HL-60 (cell line): ENCODE results near the gene RBM45.

Experiments used
- DNase-seq, 2 experiments: peaks; one replicate each; pipeline ENCODE4 v3.0.0-alpha.2; 2010 to 2020; ENCODE audit warnings: low read depth in 1 of 2, low spot score in 1 of 2
- H3K27ac ChIP-seq: fragments of 250-450 bp; sonication (Bioruptor Pico); replicated peaks from 2 replicates; pipeline ENCODE4 v1.5.1; 2020; ENCODE audit warnings: mild to moderate bottlenecking, moderate library complexity
- H3K27me3 ChIP-seq: fragments of 250-450 bp; sonication (Bioruptor Pico); 2 replicates; pipeline ENCODE4 v1.5.1; 2021; ENCODE audit warnings: mild to moderate bottlenecking, moderate library complexity; ENCODE audit not compliant: insufficient read depth, poor library complexity, severe bottlenecking
- H3K4me3 ChIP-seq: replicated peaks from 2 replicates; pipeline ENCODE4 v1.5.1; 2011; ENCODE audit warnings: mild to moderate bottlenecking, control low read depth, low read length; ENCODE audit not compliant: insufficient read depth
- GABPA ChIP-seq: IDR thresholded peaks from 2 replicates; pipeline ENCODE4 v1.6.1; 2012; ENCODE audit warnings: low read depth
- POLR2AphosphoS5 ChIP-seq: IDR thresholded peaks from 2 replicates; pipeline ENCODE4 v1.6.1; 2012; ENCODE audit warnings: low read depth
- REST ChIP-seq: IDR thresholded peaks from 2 replicates; pipeline ENCODE4 v1.6.1; 2012; ENCODE audit warnings: low read depth; ENCODE audit not compliant: insufficient replicate concordance
- SPI1 ChIP-seq: IDR thresholded peaks from 2 replicates; pipeline ENCODE4 v1.6.1; 2012; ENCODE audit warnings: low read depth, mild to moderate bottlenecking, borderline replicate concordance
- TF ChIP-seq, protein P1 (sequence below): IDR thresholded peaks from one replicate; pipeline ENCODE4 v1.5.1; 2011; ENCODE audit warnings: low read length, control low read depth, inconsistent platforms; ENCODE audit not compliant: insufficient read depth

Gene RBM45

DNA sequence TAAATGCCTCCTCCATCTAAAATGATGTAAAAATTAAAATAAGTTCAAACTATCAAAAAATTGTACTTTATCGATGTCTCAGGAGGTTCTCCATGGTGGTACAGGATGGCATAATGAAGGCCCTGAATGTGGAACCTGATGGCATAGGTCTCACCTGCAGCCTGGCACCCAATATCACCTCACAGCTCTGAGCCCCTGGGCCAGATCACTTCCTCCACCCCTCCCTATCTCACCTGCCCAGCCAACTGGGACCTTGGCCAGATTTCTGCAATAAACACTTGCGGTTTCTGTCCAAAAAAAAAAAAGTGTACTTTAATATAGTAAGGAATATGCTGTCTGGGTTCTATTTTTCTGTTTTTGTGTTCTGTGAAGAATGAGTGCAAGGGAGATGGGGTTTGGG is 6.7 kb upstream of the RBM45 start:
- Histone ChIP-seq H3K27me3 (no peaks in the 10 kb centered on the region), H3K4me3 (no peak overlapping the region), H3K27ac (no peak overlapping the region)
- no peak for TF ChIP-seq POLR2AphosphoS5
- no peak for TF ChIP-seq GABPA
- TF ChIP-seq REST, result no peak
- TF ChIP-seq SPI1, result no peak
- TF ChIP-seq, protein P1, sequence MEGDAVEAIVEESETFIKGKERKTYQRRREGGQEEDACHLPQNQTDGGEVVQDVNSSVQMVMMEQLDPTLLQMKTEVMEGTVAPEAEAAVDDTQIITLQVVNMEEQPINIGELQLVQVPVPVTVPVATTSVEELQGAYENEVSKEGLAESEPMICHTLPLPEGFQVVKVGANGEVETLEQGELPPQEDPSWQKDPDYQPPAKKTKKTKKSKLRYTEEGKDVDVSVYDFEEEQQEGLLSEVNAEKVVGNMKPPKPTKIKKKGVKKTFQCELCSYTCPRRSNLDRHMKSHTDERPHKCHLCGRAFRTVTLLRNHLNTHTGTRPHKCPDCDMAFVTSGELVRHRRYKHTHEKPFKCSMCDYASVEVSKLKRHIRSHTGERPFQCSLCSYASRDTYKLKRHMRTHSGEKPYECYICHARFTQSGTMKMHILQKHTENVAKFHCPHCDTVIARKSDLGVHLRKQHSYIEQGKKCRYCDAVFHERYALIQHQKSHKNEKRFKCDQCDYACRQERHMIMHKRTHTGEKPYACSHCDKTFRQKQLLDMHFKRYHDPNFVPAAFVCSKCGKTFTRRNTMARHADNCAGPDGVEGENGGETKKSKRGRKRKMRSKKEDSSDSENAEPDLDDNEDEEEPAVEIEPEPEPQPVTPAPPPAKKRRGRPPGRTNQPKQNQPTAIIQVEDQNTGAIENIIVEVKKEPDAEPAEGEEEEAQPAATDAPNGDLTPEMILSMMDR, result no peak
- no peak for DNase-seq

GRCh38 chr2:178106053-178106452 is 6.2 kb upstream of the RBM45 start:
- TF ChIP-seq SPI1, result no peak
- DNase-seq, result no peak
- H3K4me3 ChIP-seq, result no peak overlapping the region
- no peak overlapping the region for H3K27ac ChIP-seq
- no peaks in the 10 kb centered on the region for H3K27me3 ChIP-seq

- no peak for TF ChIP-seq GABPA
- TF ChIP-seq, protein P1, result no peak
- no peak for TF ChIP-seq REST
- TF ChIP-seq SPI1, result no peak
- no peak for TF ChIP-seq POLR2AphosphoS5
- DNase-seq, result no peak
- H3K4me3 ChIP-seq, result no peak overlapping the region
- no peak overlapping the region for H3K27ac ChIP-seq
- H3K27me3 ChIP-seq, result no peaks in the 10 kb centered on the region
Measured at GRCh38 chr2:178108176-178108575, 4.1 kb upstream of the RBM45 start.

DNA sequence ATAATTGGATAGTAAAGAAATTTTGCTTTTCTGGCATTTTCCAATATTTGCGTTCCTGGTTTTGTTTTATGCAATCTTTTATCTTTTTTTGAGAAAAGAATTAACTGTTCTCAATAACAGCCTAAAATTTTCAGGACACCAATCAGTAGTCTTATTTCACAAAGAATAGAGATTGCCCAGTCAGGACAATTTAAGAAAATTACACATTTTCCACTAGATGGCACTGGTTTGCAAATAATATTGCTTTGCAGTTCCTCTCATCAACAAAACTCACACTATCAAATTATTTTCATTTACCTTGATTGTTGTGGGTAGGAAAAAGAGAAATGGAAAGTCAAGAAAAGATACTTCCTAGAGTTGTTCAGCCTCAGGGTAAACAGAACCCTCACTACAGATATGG is 2.4 kb upstream of the RBM45 start:
- DNase-seq, result no peak
- H3K27ac ChIP-seq, result no peak overlapping the region
- no peak overlapping the region for H3K4me3 ChIP-seq
- H3K27me3 ChIP-seq, result no peaks in the 10 kb centered on the region
- TF ChIP-seq SPI1 (peak; percentile 67; the same call in 1 of the 2 replicates), REST (no peak), POLR2AphosphoS5 (no peak), GABPA (no peak)
- TF ChIP-seq, protein P1, result peak; percentile 11
